T-cell (primary cell): ENCODE measurements around the gene HLA-DRA. TPM values are rescaled to one million over a fixed set of nuclear protein-coding genes. Genes with fewer than 3 reads are reported as not detected.
"Not testable (repeated sequence)": the region's sequence is repeated elsewhere in the genome, so short reads cannot be mapped to it uniquely, and the experiment has no call there.

Experiments
- ATAC-seq, 4 experiments: fragments of 200-7000 bp in 3 of 4; fragments of 150-1000 bp in 1 of 4; cut with Tn5 transposase; replicated peaks in 1 of 4; 1 replicate in 3 of 4; 2 replicates in 1 of 4; pipeline ENCODE4 v1.10.0; 2021; ENCODE audit warnings: moderate library complexity in 3 of 4, mild to moderate bottlenecking in 2 of 4, moderate number of reproducible peaks in 1 of 4
- CTCF ChIA-PET, 2 donors: fragments of 300-600 bp; sonication (Branson Sonifier 250); formaldehyde crosslinking; loops; one replicate each; lab custom pipeline; 2022; ENCODE audit warnings: antibody characterized with exemption in 2 of 2; lab: Charles Lee
- POLR2A ChIA-PET, 2 donors: fragments of 300-600 bp; sonication (Branson Sonifier 250); formaldehyde crosslinking; loops; one replicate each; lab custom pipeline; 2022; ENCODE audit warnings: antibody characterized with exemption in 2 of 2; lab: Charles Lee
- DNase-seq, 35 experiments: peaks; one replicate each; pipeline versions ENCODE4 v3.0.0 to v3.0.0-alpha.2; 2013 to 2023
- H3K27ac ChIP-seq: one replicate; pipeline ENCODE4 v1.5.1; 2013; ENCODE audit warnings: low read length
- H3K27me3 ChIP-seq, 2 experiments: replicated peaks in 1 of 2; 1 replicate in 1 of 2; 2 replicates in 1 of 2; pipeline versions ENCODE4 v1.6.1 to v1.7.0; 2013; ENCODE audit warnings: low read length in 1 of 2, mixed read lengths in 1 of 2; ENCODE audit not compliant: control insufficient read depth in 2 of 2, insufficient read depth in 2 of 2; ENCODE audit errors: extremely low read depth in 1 of 2
- H3K36me3 ChIP-seq, 2 donors: 1 replicate in 1 of 2; 2 replicates in 1 of 2; pipeline versions ENCODE4 v1.6.1 to v1.7.0; 2013; ENCODE audit warnings: low read length in 1 of 2; ENCODE audit not compliant: control insufficient read depth in 2 of 2, insufficient read depth in 1 of 2; ENCODE audit errors: extremely low read depth in 1 of 2
- H3K4me1 ChIP-seq, 2 experiments: 1 replicate in 1 of 2; 2 replicates in 1 of 2; pipeline versions ENCODE4 v1.6.1 to v1.7.0; 2013; ENCODE audit warnings: low read length in 2 of 2, mixed read lengths in 1 of 2; ENCODE audit not compliant: insufficient read depth in 2 of 2, control insufficient read depth in 1 of 2; ENCODE audit errors: extremely low read depth in 1 of 2
- H3K4me3 ChIP-seq, 2 donors: 1 replicate in 1 of 2; 2 replicates in 1 of 2; pipeline versions ENCODE4 v1.5.1 to v1.7.0; 2013; ENCODE audit warnings: mild to moderate bottlenecking in 2 of 2, low read length in 1 of 2, moderate library complexity in 1 of 2; ENCODE audit not compliant: control insufficient read depth in 1 of 2; ENCODE audit errors: extremely low read depth in 1 of 2
- H3K9me3 ChIP-seq: 2 replicates; pipeline ENCODE4 v1.7.0; 2013
- H3K27ac Mint-ChIP-seq, 2 donors: one replicate each; pipeline ENCODE4 v1.8.0; 2020 to 2021; ENCODE audit warnings: mild to moderate bottlenecking in 2 of 2, mixed read lengths in 2 of 2
- H3K27me3 Mint-ChIP-seq, 2 donors: one replicate each; pipeline ENCODE4 v1.8.0; 2021 to 2022; ENCODE audit warnings: mixed read lengths in 2 of 2
- H3K36me3 Mint-ChIP-seq: one replicate; pipeline ENCODE4 v1.8.0; 2021; ENCODE audit warnings: mixed read lengths
- H3K4me1 Mint-ChIP-seq, 3 donors: one replicate each; pipeline ENCODE4 v1.8.0; 2020 to 2022; ENCODE audit warnings: mixed read lengths in 3 of 3, mild to moderate bottlenecking in 1 of 3
- H3K4me3 Mint-ChIP-seq, 3 donors: one replicate each; pipeline ENCODE4 v1.8.0; 2020 to 2022; ENCODE audit warnings: mild to moderate bottlenecking in 3 of 3, mixed read lengths in 3 of 3, moderate library complexity in 3 of 3
- H3K9me3 Mint-ChIP-seq, 3 donors: one replicate each; pipeline ENCODE4 v1.8.0; 2020 to 2022; ENCODE audit warnings: mixed read lengths in 3 of 3
- WGBS: methylation state at CpG from one replicate; pipeline ENCODE4 v1.1.5; 2013; ENCODE audit warnings: missing lambda C conversion rate; ENCODE audit not compliant: insufficient coverage; 5-methylcytosine and 5-hydroxymethylcytosine counted together
- total RNA-seq, 35 experiments: library from RNA in 6 of 35; stranded (reverse) in 6 of 35; fragments of 120-200 nt in 1 of 35; gene quantifications; one replicate each; pipeline versions ENCODE4 v1.2.1 to v1.2.4 and lab custom pipeline; 2013 to 2026

HLA-DRA gene
- total RNA-seq, 5 donors from 2014 or later (not counting 1 experiment from before 2014, with no cell fraction given): 41.1 to 131 (median 47.9) TPM

- H3K9me3 Mint-ChIP-seq, H3K4me3 ChIP-seq, H3K36me3 ChIP-seq, H3K9me3 ChIP-seq, H3K4me1 Mint-ChIP-seq, DNase-seq, H3K27me3 ChIP-seq, H3K4me3 Mint-ChIP-seq, H3K36me3 Mint-ChIP-seq, CTCF ChIA-PET, H3K4me1 ChIP-seq, H3K27ac ChIP-seq: not testable (repeated sequence)
- 77% methylated on average over 4 of the region's 10 CpGs for WGBS
- ATAC-seq: peak; percentile 56 to 96 (median 74)
- Mint-ChIP-seq H3K27ac (peak overlapping the region in 1 of 2 donors; percentile 80), H3K27me3 (peaks cover 23 to 46% of the 10 kb centered on the region in 2 donors)
- POLR2A ChIA-PET: interaction anchor here in 1 of 2 donors (0.7 kb wide), 1 partner anchor 107 kb away, joined by 3 read pairs; no protein-coding TSS in a partner anchor
Measured at GRCh38 chr6:32473376-32474348, 34.0 kb downstream of the HLA-DRA start.

GRCh38 chr6:32475392-32476206, 35.9 kb downstream of the HLA-DRA start:
- H3K36me3 Mint-ChIP-seq: no peaks in the 10 kb centered on the region
- no peak overlapping the region for H3K27ac Mint-ChIP-seq
- Histone ChIP-seq H3K36me3 (no peaks in the 10 kb centered on the region), H3K9me3 (no peaks in the 10 kb centered on the region), H3K4me3 (no peak overlapping the region), H3K27me3 (peaks cover 0 to 4% of the 10 kb centered on the region in 2 experiments), H3K27ac (no peak overlapping the region), H3K4me1 (no peaks in the 10 kb centered on the region)
- 93% methylated on average over 8 of the region's 13 CpGs for WGBS
- DNase-seq (no peak), ATAC-seq (no peak)
- CTCF ChIA-PET: no interaction called here
- H3K4me3 Mint-ChIP-seq: no peak overlapping the region
- H3K4me1 Mint-ChIP-seq: peaks cover 3 to 6% (median 5%) of the 10 kb centered on the region in 3 donors
- POLR2A ChIA-PET: no interaction called here
- peaks cover 26 to 43% of the 10 kb centered on the region in 2 donors for H3K27me3 Mint-ChIP-seq
- H3K9me3 Mint-ChIP-seq: no peaks in the 10 kb centered on the region

- no peak for DNase-seq
Measured at GRCh38 chr6:32483968-32484613, 44.4 kb downstream of the HLA-DRA start.

DNA sequence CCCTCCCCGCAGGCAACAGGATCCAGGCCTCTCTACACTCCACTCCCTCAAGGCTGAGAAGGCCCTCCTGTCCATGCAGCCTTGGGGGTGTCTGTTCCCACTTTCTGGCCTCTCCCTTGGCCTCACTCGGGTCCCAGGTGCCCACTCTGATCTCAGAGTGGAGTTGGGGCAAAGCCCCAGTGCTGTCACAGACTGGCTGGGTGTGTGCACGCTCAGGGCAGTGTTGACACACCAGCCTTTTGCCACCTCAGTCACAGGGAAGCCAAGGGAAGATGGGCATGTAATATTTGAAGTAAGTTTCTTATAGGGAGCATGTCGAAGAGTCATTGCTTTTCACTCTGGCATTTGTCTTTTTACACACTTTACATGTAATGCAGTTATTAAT, 44.9 kb downstream of the HLA-DRA start:
- no peak overlapping the region for H3K27ac Mint-ChIP-seq
- DNase-seq (no peak), ATAC-seq (no peak)
- Histone ChIP-seq H3K27me3 (no peaks in the 10 kb centered on the region), H3K27ac (no peak overlapping the region), H3K4me1 (no peaks in the 10 kb centered on the region), H3K4me3 (no peak overlapping the region), H3K36me3 (no peaks in the 10 kb centered on the region), H3K9me3 (no peaks in the 10 kb centered on the region)
- 74% methylated on average over 3 of the region's 4 CpGs for whole genome bisulfite sequencing
- no peaks in the 10 kb centered on the region for H3K9me3 Mint-ChIP-seq
- peaks cover 1 to 15% of the 10 kb centered on the region in 2 donors for H3K27me3 Mint-ChIP-seq
- no peaks in the 10 kb centered on the region for H3K4me1 Mint-ChIP-seq
- H3K4me3 Mint-ChIP-seq: no peak overlapping the region
- H3K36me3 Mint-ChIP-seq: no peaks in the 10 kb centered on the region
- CTCF ChIA-PET: no interaction called here
- POLR2A ChIA-PET: no interaction called here

More at GRCh38 chr6:32483968-32484613, 44.4 kb downstream of the HLA-DRA start:
- ChIA-PET POLR2A (no interaction called here), CTCF (no interaction called here)
- Mint-ChIP-seq H3K36me3 (no peaks in the 10 kb centered on the region), H3K4me3 (no peak overlapping the region), H3K9me3 (no peaks in the 10 kb centered on the region), H3K27me3 (peaks cover 1 to 16% of the 10 kb centered on the region in 2 donors), H3K27ac (no peak overlapping the region), H3K4me1 (no peaks in the 10 kb centered on the region)
- Histone ChIP-seq H3K27ac (no peak overlapping the region), H3K4me1 (no peaks in the 10 kb centered on the region), H3K27me3 (no peaks in the 10 kb centered on the region), H3K36me3 (no peaks in the 10 kb centered on the region), H3K4me3 (no peak overlapping the region), H3K9me3 (no peaks in the 10 kb centered on the region)
- no peak for ATAC-seq
- WGBS: 85% methylated on average over 24 of the region's 26 CpGs

DNA sequence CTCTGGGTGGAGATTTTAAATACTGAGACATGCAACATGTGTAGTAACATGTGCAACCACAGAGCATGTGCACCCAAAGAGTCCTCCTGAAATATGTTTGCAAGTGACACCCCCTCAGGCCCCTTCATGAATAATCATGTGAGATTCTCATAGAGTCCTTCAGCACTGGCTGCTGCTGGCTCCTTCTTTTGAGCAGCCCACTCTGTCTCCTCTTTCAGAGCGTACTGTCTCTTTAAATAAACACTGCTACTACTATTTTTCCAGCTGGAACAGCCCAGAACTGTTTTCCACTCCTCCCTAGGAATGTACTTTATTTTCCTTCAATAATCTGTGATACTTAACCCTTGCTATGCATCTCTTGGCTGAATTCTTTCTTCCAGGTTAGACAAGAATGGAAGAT, 48.4 kb downstream of the HLA-DRA start:
- peaks cover 1 to 9% of the 10 kb centered on the region in 2 donors for H3K27me3 Mint-ChIP-seq
- H3K36me3 ChIP-seq: no peaks in the 10 kb centered on the region
- peaks cover 0 to 7% (median 0%) of the 10 kb centered on the region in 3 donors for H3K9me3 Mint-ChIP-seq
- no peaks in the 10 kb centered on the region for H3K4me1 Mint-ChIP-seq
- H3K27me3 ChIP-seq: no peaks in the 10 kb centered on the region
- DNase-seq (no peak), ATAC-seq (no peak)
- no peaks in the 10 kb centered on the region for H3K9me3 ChIP-seq
- ChIA-PET CTCF (no interaction called here), POLR2A (no interaction called here)
- H3K4me1 ChIP-seq: no peaks in the 10 kb centered on the region
- no peaks in the 10 kb centered on the region for H3K36me3 Mint-ChIP-seq
- WGBS: no CpG with 5 or more reads among the region's 1 CpG
- H3K27ac Mint-ChIP-seq: no peak overlapping the region
- no peak overlapping the region for H3K4me3 Mint-ChIP-seq
- no peak overlapping the region for H3K4me3 ChIP-seq
- no peak overlapping the region for H3K27ac ChIP-seq

DNA sequence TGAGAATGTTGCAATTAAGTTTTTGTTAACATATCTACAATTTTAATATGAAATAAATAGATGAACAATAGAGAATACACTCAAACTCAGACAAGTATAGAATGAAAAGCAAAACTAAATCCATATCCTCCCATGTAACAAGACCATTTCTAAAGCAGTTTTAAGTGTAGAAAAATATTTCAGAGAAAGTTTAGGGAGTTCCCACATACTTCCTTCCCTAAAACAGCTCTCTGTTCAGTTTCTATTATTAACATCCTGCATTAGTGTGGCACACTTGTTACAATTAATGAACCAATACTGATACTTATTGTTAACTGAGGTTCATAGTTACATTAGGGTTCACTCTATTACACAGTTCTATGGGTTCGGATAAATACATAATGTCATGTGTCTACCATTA, 52.0 kb downstream of the HLA-DRA start:
- no peaks in the 10 kb centered on the region for H3K4me1 Mint-ChIP-seq
- Histone ChIP-seq H3K27me3 (no peaks in the 10 kb centered on the region), H3K36me3 (no peaks in the 10 kb centered on the region), H3K4me1 (no peaks in the 10 kb centered on the region), H3K4me3 (no peak overlapping the region), H3K9me3 (no peaks in the 10 kb centered on the region), H3K27ac (no peak overlapping the region)
- H3K27me3 Mint-ChIP-seq: peaks cover 1 to 6% of the 10 kb centered on the region in 2 donors
- H3K36me3 Mint-ChIP-seq: no peaks in the 10 kb centered on the region
- no peak for ATAC-seq
- H3K4me3 Mint-ChIP-seq: no peak overlapping the region
- H3K9me3 Mint-ChIP-seq: peaks cover 0 to 7% (median 0%) of the 10 kb centered on the region in 3 donors
- no peak for DNase-seq
- WGBS: no CpG with 5 or more reads among the region's 1 CpG
- H3K27ac Mint-ChIP-seq: no peak overlapping the region
- ChIA-PET CTCF (no interaction called here), POLR2A (no interaction called here)
